HCT116 (cell line): Measurements from ENCODE around the gene ROCK1. TPM values are rescaled to one million over a fixed set of nuclear protein-coding genes. Genes with fewer than 3 reads are reported as not detected.

Experiments
- ATAC-seq: fragments of 200-7000 bp; cut with Tn5 transposase; 2 replicates; pipeline ENCODE4 v1.9.1; 2020; ENCODE audit warnings: mild to moderate bottlenecking, moderate library complexity
- BruUV-seq: library from RNA; stranded (reverse); fragments of 400-500 nt; replicated peaks from 2 replicates; lab custom pipeline; 2021; lab: Mats Ljungman, UMichigan
- CTCF ChIA-PET: fragments of 300-600 bp; sonication (Branson Sonifier 250); formaldehyde crosslinking; loops from one replicate; lab custom pipeline; 2021; ENCODE audit warnings: antibody characterized with exemption; lab: Charles Lee
- POLR2A ChIA-PET: fragments of 300-600, 350-600 bp; sonication (Branson Sonifier 250); formaldehyde crosslinking; loops from one replicate; lab custom pipeline; 2021; ENCODE audit warnings: antibody characterized with exemption; lab: Charles Lee
- RAD21 ChIA-PET, 2 experiments: fragments of 300-600 bp; sonication (Branson Sonifier 250); formaldehyde crosslinking; loops; one replicate each; lab custom pipeline; 2023; ENCODE audit warnings: low total read pairs in 2 of 2; ENCODE audit not compliant: uncharacterized antibody in 2 of 2, unreplicated experiment in 2 of 2, low non-redundant PET in 1 of 2; lab: Charles Lee
- DNase-seq: peaks from one replicate; pipeline ENCODE4 v3.0.0-alpha.2; 2010; ENCODE audit warnings: low read depth, low spot score
- H2AFZ ChIP-seq: fragments of 200-600 bp; shearing (Covaris generic), sonication (generic); 2 replicates; pipeline ENCODE4 v1.6.1; 2017; ENCODE audit warnings: low read depth, mixed run types, mixed read lengths, antibody characterized with exemption, low read length; ENCODE audit not compliant: poor library complexity, severe bottlenecking
- H3K27ac ChIP-seq: 2 replicates; pipeline ENCODE4 v1.5.1; 2012; ENCODE audit warnings: low read depth, low read length
- H3K27me3 ChIP-seq: fragments of 200-600 bp; sonication (generic); 2 replicates; pipeline ENCODE4 v1.6.1; 2016; ENCODE audit warnings: mixed run types, low read length, mixed read lengths; ENCODE audit not compliant: insufficient read depth
- H3K36me3 ChIP-seq, 2 experiments: fragments of 200-500 bp in 1 of 2; fragments of 200-600 bp in 1 of 2; sonication (Bioruptor generic) in 1 of 2; sonication (generic) in 1 of 2; 2 replicates each; pipeline versions ENCODE4 v1.5.1 to v1.6.1; 2014 to 2016; ENCODE audit warnings: low read length in 2 of 2, inconsistent platforms in 1 of 2, mixed read lengths in 1 of 2, mixed run types in 1 of 2; ENCODE audit not compliant: insufficient read depth in 2 of 2, control insufficient read depth in 1 of 2
- H3K4me1 ChIP-seq, 2 experiments: fragments of 200-600 bp in 1 of 2; sonication (generic) in 1 of 2; 2 replicates each; pipeline versions ENCODE4 v1.5.1 to v1.6.1; 2012 to 2017; ENCODE audit warnings: low read length in 2 of 2, inconsistent platforms in 1 of 2, mild to moderate bottlenecking in 1 of 2, mixed read lengths in 1 of 2, mixed run types in 1 of 2, moderate library complexity in 1 of 2; ENCODE audit not compliant: insufficient read depth in 2 of 2, control insufficient read depth in 1 of 2
- H3K4me2 ChIP-seq: fragments of 200-600 bp; sonication (generic); 2 replicates; pipeline ENCODE4 v1.6.1; 2017; ENCODE audit warnings: mixed run types, low read length, mixed read lengths
- H3K4me3 ChIP-seq, 2 experiments: fragments of 200-600 bp in 1 of 2; sonication (generic) in 1 of 2; replicated peaks in 1 of 2; 2 replicates each; pipeline ENCODE4 v1.5.1; 2011 to 2016; ENCODE audit warnings: low read length in 2 of 2, control low read depth in 1 of 2, low read depth in 1 of 2, mild to moderate bottlenecking in 1 of 2, mixed read lengths in 1 of 2, mixed run types in 1 of 2
- H3K79me2 ChIP-seq: fragments of 200-600 bp; sonication (generic); 2 replicates; pipeline ENCODE4 v1.6.1; 2017; ENCODE audit warnings: mild to moderate bottlenecking, mixed run types, low read length, moderate library complexity, mixed read lengths; ENCODE audit not compliant: insufficient read depth
- H3K9ac ChIP-seq: fragments of 200-600 bp; sonication (generic); 2 replicates; pipeline ENCODE4 v1.6.1; 2016; ENCODE audit warnings: low read length, mixed read lengths
- H3K9me2 ChIP-seq: fragments of 200-600 bp; sonication (generic), shearing (Covaris generic); 2 replicates; pipeline ENCODE4 v1.6.1; 2017; ENCODE audit warnings: mixed run types, mild to moderate bottlenecking, moderate library complexity; ENCODE audit not compliant: insufficient read depth
- H3K9me3 ChIP-seq, 2 experiments: fragments of 200-500 bp in 1 of 2; fragments of 200-600 bp in 1 of 2; sonication (Bioruptor generic) in 1 of 2; sonication (generic) in 1 of 2; 2 replicates each; pipeline ENCODE4 v1.6.1; 2014 to 2017; ENCODE audit warnings: low read length in 2 of 2, mixed read lengths in 2 of 2, inconsistent platforms in 1 of 2, low read depth in 1 of 2, mild to moderate bottlenecking in 1 of 2, mixed run types in 1 of 2, moderate library complexity in 1 of 2; ENCODE audit not compliant: control insufficient read depth in 1 of 2, insufficient read depth in 1 of 2
- H4K20me1 ChIP-seq: fragments of 200-600 bp; sonication (generic), shearing (Covaris generic); 2 replicates; pipeline ENCODE4 v1.6.1; 2017; ENCODE audit warnings: mixed run types, mild to moderate bottlenecking, moderate library complexity; ENCODE audit not compliant: insufficient read depth
- CTCF ChIP-seq, 3 experiments: fragments of 200-600 bp in 1 of 3; sonication (generic) in 1 of 3; IDR thresholded peaks in 2 of 3; conservative IDR thresholded peaks in 1 of 3; 2 replicates each; pipeline ENCODE4 v1.5.1; 2012 to 2017; ENCODE audit warnings: low read depth in 2 of 3, low read length in 2 of 3, antibody characterized with exemption in 1 of 3, borderline replicate concordance in 1 of 3, control low read depth in 1 of 3, mild to moderate bottlenecking in 1 of 3, mixed read lengths in 1 of 3, mixed run types in 1 of 3, moderate library complexity in 1 of 3; ENCODE audit not compliant: insufficient read depth in 1 of 3
- EGR1 ChIP-seq: IDR thresholded peaks from 2 replicates; pipeline ENCODE4 v1.6.1; 2012; ENCODE audit warnings: low read depth
- EZH2 ChIP-seq: fragments of 200-600 bp; sonication (generic); IDR thresholded peaks from 2 replicates; pipeline ENCODE4 v1.6.1; 2017; ENCODE audit warnings: antibody characterized with exemption, mixed run types
- RAD21 ChIP-seq: IDR thresholded peaks from 2 replicates; pipeline ENCODE4 v1.6.1; 2012; ENCODE audit warnings: low read depth, mild to moderate bottlenecking
- TCF7L2 ChIP-seq: IDR thresholded peaks from 2 replicates; pipeline ENCODE4 v1.7.0; 2011; ENCODE audit warnings: borderline replicate concordance, inconsistent platforms; ENCODE audit not compliant: insufficient read depth, insufficient read length; ENCODE audit errors: extremely low read depth
- ZBTB33 ChIP-seq: IDR thresholded peaks from 2 replicates; pipeline ENCODE4 v1.6.1; 2011; ENCODE audit warnings: mild to moderate bottlenecking, low read length, moderate library complexity; ENCODE audit not compliant: insufficient replicate concordance; ENCODE audit errors: extremely low read depth
- intact Hi-C: fragments of 100-400 bp; cut with micrococcal nuclease; formaldehyde crosslinking; loops from 2 replicates; pipeline ENCODE4 v1.10.0; 2022
- total RNA-seq: library from RNA; stranded (reverse); gene quantifications from one replicate; pipeline ENCODE4 v1.2.1, GENCODE V29; 2021; ENCODE audit not compliant: unreplicated experiment

Gene ROCK1
- total RNA-seq, 1 experiment from 2014 or later = 38.1 TPM

- Histone ChIP-seq H4K20me1 (peaks cover 10% of the 10 kb centered on the region; the same call in 1 of the 2 replicates), H2AFZ (no peak overlapping the region), H3K9me3 (no peaks in the 10 kb centered on the region), H3K9ac (peak overlapping the region; percentile 86), H3K36me3 (no peaks in the 10 kb centered on the region), H3K4me1 (peaks cover 15 to 17% of the 10 kb centered on the region in 2 experiments; a peak in 3 of 4 replicates), H3K9me2 (no peaks in the 10 kb centered on the region), H3K27me3 (no peaks in the 10 kb centered on the region), H3K79me2 (peaks cover 63% of the 10 kb centered on the region), H3K27ac (peak overlapping the region; percentile 86; the same call in 1 of the 2 replicates), H3K4me2 (peak overlapping the region; percentile 84), H3K4me3 (peak overlapping the region; percentile 89 to 92)
- TF ChIP-seq EZH2 = no peak
- TF ChIP-seq EGR1 = no peak
- TF ChIP-seq CTCF (IDR thresholded peaks at IDR 0.05 in 2 of 3, conservative IDR thresholded peaks at IDR 0.05 in 1 of 3; ENCODE audit: borderline replicate concordance in 1 of 3, insufficient read depth in 1 of 3, low read depth in 2 of 3, low read length in 2 of 3) = no peak
- TF ChIP-seq RAD21 = no peak
- no peak for TF ChIP-seq ZBTB33
- TF ChIP-seq TCF7L2 = no peak
- ATAC-seq = no peak
- ChIA-PET POLR2A (no interaction called here), RAD21 (no interaction called here), CTCF (no interaction called here)
- intact Hi-C loops = loop anchor here (5.0 to 10.0 kb wide), 2 partner anchors 55 to 133 kb away; no protein-coding TSS in a partner anchor
- no peak for DNase-seq
- BruUV-seq = TSS peak; percentile 38
These were observed 1.5 kb downstream of the ROCK1 start for GRCh38 chr18:21109936-21110712.
